ENCODE results near the gene CCDC92B. TPM values are rescaled to one million over a fixed set of nuclear protein-coding genes. Genes with fewer than 3 reads are reported as not detected.

CCDC92B gene
- total and polyA plus RNA-seq, 2 of the 13 experiments (the other 11 are each of a cell fraction or from before 2014, with no cell fraction given), result not detected

DNA sequence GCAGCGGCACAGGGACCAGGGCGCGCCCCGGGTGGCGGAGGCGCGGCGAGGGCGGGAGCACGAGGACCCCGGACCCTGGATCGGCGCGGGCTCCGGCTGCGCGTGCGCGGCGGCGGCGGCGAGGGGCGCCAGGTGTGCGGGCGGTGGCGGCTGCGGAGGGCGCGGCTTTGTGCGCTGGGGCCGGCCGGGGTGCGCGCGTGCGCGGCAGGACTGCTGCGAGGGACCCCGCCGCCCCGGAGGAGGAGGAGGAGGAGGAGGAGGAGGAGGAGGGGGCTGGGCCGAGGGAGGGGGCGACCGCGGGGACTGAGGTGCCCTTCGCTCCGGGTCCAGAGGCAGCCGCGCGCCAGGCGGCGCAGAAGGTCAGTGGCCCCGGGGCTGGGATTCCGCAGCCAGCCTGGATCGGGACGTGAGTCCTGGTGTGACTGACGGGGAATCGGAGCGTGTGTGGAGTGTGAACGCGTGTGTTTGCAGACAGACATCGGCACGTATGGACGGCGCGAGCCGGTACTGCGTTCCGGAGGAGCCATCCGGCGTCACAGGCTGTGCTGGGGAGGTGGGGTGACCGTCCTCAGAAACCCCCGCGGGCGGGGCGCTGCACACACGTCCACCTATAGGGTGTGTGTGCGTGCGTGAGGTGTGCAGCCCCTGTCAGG lies 27.3 kb upstream of the CCDC92B start (continued):
- TF ChIP-seq LCORL (IDR thresholded peaks at IDR 0.05) (no peak), LCORL (CRISPR knock-in tag; IDR thresholded peaks at IDR 0.05) (peak; percentile 57; the same call in 1 of the 2 replicates), GABPB1 (CRISPR knock-in tag; IDR thresholded peaks at IDR 0.05) (peak; percentile 47; the same call in 1 of the 2 replicates), ZMAT3 (CRISPR knock-in tag; conservative IDR thresholded peaks at IDR 0.05) (0 out of 2 replicates have a peak, but pooled peaks have one; percentile 26), POLR2G (IDR thresholded peaks at IDR 0.05; ENCODE audit: low read depth, low read length) (no peak)
- TF ChIP-seq, protein P1, sequence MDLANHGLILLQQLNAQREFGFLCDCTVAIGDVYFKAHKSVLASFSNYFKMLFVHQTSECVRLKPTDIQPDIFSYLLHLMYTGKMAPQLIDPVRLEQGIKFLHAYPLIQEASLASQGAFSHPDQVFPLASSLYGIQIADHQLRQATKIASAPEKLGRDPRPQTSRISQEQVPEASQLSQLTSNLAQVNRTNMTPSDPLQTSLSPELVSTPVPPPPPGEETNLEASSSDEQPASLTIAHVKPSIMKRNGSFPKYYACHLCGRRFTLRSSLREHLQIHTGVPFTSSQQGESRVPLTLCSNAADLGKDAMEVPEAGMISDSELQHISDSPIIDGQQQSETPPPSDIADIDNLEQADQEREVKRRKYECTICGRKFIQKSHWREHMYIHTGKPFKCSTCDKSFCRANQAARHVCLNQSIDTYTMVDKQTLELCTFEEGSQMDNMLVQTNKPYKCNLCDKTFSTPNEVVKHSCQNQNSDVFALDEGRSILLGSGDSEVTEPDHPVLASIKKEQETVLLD (CRISPR knock-in tag; IDR thresholded peaks at IDR 0.05; ENCODE audit: low read depth), result peak; percentile 60; the same call in 1 of the 2 replicates

DNA sequence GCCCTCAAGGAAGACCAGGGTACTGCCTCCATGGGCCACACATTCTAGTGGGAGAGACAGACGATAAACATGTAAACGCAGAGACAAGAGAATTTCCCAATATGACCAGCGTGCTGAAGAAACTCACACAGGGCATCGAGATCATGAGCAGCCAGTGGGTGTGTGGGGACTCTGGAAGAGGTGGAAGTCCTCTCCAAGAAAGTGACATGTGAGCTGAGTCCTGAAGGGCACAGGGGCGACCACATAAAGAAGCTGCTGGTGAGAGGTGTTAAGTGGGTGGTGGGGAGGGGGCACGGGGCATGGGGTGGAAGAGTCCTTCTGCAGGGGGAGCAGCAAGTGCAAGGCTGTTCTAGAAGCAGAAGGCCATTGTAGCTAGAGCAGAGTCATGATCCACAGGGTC lies 25.8 kb upstream of the CCDC92B start:
- no peak overlapping the region for H3K4me2 ChIP-seq (ENCODE audit: low read depth, low read length)
- H2AFZ ChIP-seq (ENCODE audit: low read length), result no peak overlapping the region
- H3K27ac ChIP-seq (ENCODE audit: extremely low read length, insufficient read depth, low read length), result no peak overlapping the region
- BruUV-seq (replicated peaks), result no TSS peak
- H3K4me1 ChIP-seq (ENCODE audit: insufficient read depth, low read length), result peaks cover 16% of the 10 kb centered on the region; the same call in 1 of the 2 replicates
- intact Hi-C loops (cut with micrococcal nuclease; ENCODE audit: unreplicated experiment) (no loop called here), in situ Hi-C loops (cut with HindIII; ENCODE audit: extremely low pct_ligation_motif_present, low pct_unique_long_range_greater_than_20kb) (no loop called here)
- H3K79me2 ChIP-seq (ENCODE audit: insufficient read depth, low read length), result no peaks in the 10 kb centered on the region
- no peaks in the 10 kb centered on the region for H3K9me3 ChIP-seq (ENCODE audit: low read length)
- H3K27me3 ChIP-seq (ENCODE audit: control insufficient read depth in 1 of 2, insufficient read depth in 2 of 2, low read length in 2 of 2), result peaks cover 2 to 18% of the 10 kb centered on the region in 2 experiments; a peak in 2 of 5 replicates
- no peaks in the 10 kb centered on the region for H3K36me3 ChIP-seq (replicated peaks in 1 of 2; ENCODE audit: control insufficient read depth in 1 of 2, insufficient read depth in 2 of 2, low read length in 2 of 2)
- no peak for TF ChIP-seq ZNF3 (CRISPR knock-in tag; IDR thresholded peaks at IDR 0.05)
- no peak for TF ChIP-seq ZNF570 (CRISPR knock-in tag; IDR thresholded peaks at IDR 0.05; ENCODE audit: borderline replicate concordance)
- no peak for TF ChIP-seq POGZ (CRISPR knock-in tag; IDR thresholded peaks at IDR 0.05)
- TF ChIP-seq ZNF678 (CRISPR knock-in tag; IDR thresholded peaks at IDR 0.05), result no peak
- no peak for TF ChIP-seq ZNF768 (CRISPR knock-in tag; IDR thresholded peaks at IDR 0.05)
- no peak for TF ChIP-seq ARNTL (CRISPR knock-in tag; IDR thresholded peaks at IDR 0.05)
- no peak for TF ChIP-seq RAD51 (IDR thresholded peaks at IDR 0.05; ENCODE audit: borderline replicate concordance)
- TF ChIP-seq MBD4 (IDR thresholded peaks at IDR 0.05; ENCODE audit: borderline replicate concordance, low read length), result no peak
- no peak for TF ChIP-seq SRSF9 (IDR thresholded peaks at IDR 0.05; ENCODE audit: borderline replicate concordance, insufficient read depth, low read depth, low read length, poor library complexity, severe bottlenecking)
- TF ChIP-seq, protein P2, sequence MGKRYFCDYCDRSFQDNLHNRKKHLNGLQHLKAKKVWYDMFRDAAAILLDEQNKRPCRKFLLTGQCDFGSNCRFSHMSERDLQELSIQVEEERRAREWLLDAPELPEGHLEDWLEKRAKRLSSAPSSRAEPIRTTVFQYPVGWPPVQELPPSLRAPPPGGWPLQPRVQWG (CRISPR knock-in tag; IDR thresholded peaks at IDR 0.05; ENCODE audit: borderline replicate concordance, low read depth), result no peak
- CTCF ChIA-PET (ENCODE audit: low intra/inter-chr PET ratio, low total read pairs), result no interaction called here
- no peak for FAIRE-seq
- H3K4me3 ChIP-seq (replicated peaks in 1 of 3; ENCODE audit: insufficient read depth in 1 of 3, low read depth in 2 of 3, low read length in 3 of 3), result no peak overlapping the region
- 27% methylated on average over 6 of the region's 6 CpGs for WGBS (ENCODE audit: low lambda C conversion rate)
- POLR2A ChIA-PET, result no interaction called here
- H4K20me1 ChIP-seq (ENCODE audit: insufficient read depth, low read length), result no peaks in the 10 kb centered on the region
- DNase-seq (ENCODE audit: low spot score), result no peak
- no peak for ATAC-seq
- no peak overlapping the region for H3K9ac ChIP-seq (ENCODE audit: insufficient read depth, low read depth, low read length)
